ENCODE results near the gene GDF15. TPM values are rescaled to one million over a fixed set of nuclear protein-coding genes. Genes with fewer than 3 reads are reported as not detected.

Gene GDF15
- total RNA-seq, 1 experiment from 2014 or later: 425 TPM

- TF ChIP-seq FOSL1 (IDR thresholded peaks at IDR 0.05; ENCODE audit: low read depth) (no peak), EGR1 (IDR thresholded peaks at IDR 0.05; ENCODE audit: low read depth) (peak; percentile 44; the same call in 1 of the 2 replicates), YY1 (IDR thresholded peaks at IDR 0.05; ENCODE audit: extremely low read depth, insufficient replicate concordance, low read depth, low read length) (no peak), RAD21 (IDR thresholded peaks at IDR 0.05; ENCODE audit: low read depth) (no peak), SIN3A (IDR thresholded peaks at IDR 0.05; ENCODE audit: low read depth) (peak; percentile 70)
Observed at GRCh38 chr19:18340190-18340989, 45.6 kb upstream of the GDF15 start, which contains the start of gene PGPEP1 (continued).

- ATAC-seq (peak; percentile 67), DNase-seq (ENCODE audit: low read depth, low spot score) (no peak)
- POLR2A ChIA-PET: no interaction called here
- CTCF ChIA-PET: interaction anchor here (2.2 kb wide), 1 partner anchor 13 kb away, joined by 7 read pairs; no protein-coding TSS in a partner anchor
- Histone ChIP-seq H3K27me3 (ENCODE audit: insufficient read depth, low read length) (no peaks in the 10 kb centered on the region), H4K20me1 (ENCODE audit: insufficient read depth) (no peaks in the 10 kb centered on the region), H3K36me3 (ENCODE audit: control insufficient read depth in 1 of 2, insufficient read depth in 2 of 2, low read length in 2 of 2) (no peaks in the 10 kb centered on the region; a peak in 2 of 4 replicates), H3K9me3 (ENCODE audit: control insufficient read depth in 1 of 2, insufficient read depth in 1 of 2, low read depth in 1 of 2, low read length in 2 of 2) (no peaks in the 10 kb centered on the region), H3K9ac (ENCODE audit: low read length) (peak overlapping the region; percentile 62), H3K27ac (ENCODE audit: low read depth, low read length) (peak overlapping the region; percentile 67), H3K79me2 (ENCODE audit: insufficient read depth, low read length) (no peaks in the 10 kb centered on the region), H3K4me3 (replicated peaks in 1 of 2; ENCODE audit: low read depth in 1 of 2, low read length in 2 of 2) (peak overlapping the region; percentile 76 to 82), H3K4me1 (ENCODE audit: control insufficient read depth in 1 of 2, insufficient read depth in 2 of 2, low read length in 2 of 2) (peaks cover 33 to 70% of the 10 kb centered on the region in 2 experiments), H3K9me2 (ENCODE audit: insufficient read depth) (no peaks in the 10 kb centered on the region), H3K4me2 (ENCODE audit: low read length) (peak overlapping the region; percentile 97), H2AFZ (ENCODE audit: low read depth, low read length, poor library complexity, severe bottlenecking) (no peak overlapping the region)
- TSS peak; percentile 48 for BruUV-seq (replicated peaks)
- intact Hi-C loops (cut with micrococcal nuclease): loop anchor here (5.0 kb wide), 1 partner anchor 64 kb away; no protein-coding TSS in a partner anchor
- RAD21 ChIA-PET (ENCODE audit: low non-redundant PET in 1 of 2, low total read pairs in 2 of 2, uncharacterized antibody in 2 of 2, unreplicated experiment in 2 of 2): no interaction called here
- TF ChIP-seq ZFX (IDR thresholded peaks at IDR 0.05): no peak
- TF ChIP-seq MAX (IDR thresholded peaks at IDR 0.05): peak; percentile 76
- TF ChIP-seq, protein P1, sequence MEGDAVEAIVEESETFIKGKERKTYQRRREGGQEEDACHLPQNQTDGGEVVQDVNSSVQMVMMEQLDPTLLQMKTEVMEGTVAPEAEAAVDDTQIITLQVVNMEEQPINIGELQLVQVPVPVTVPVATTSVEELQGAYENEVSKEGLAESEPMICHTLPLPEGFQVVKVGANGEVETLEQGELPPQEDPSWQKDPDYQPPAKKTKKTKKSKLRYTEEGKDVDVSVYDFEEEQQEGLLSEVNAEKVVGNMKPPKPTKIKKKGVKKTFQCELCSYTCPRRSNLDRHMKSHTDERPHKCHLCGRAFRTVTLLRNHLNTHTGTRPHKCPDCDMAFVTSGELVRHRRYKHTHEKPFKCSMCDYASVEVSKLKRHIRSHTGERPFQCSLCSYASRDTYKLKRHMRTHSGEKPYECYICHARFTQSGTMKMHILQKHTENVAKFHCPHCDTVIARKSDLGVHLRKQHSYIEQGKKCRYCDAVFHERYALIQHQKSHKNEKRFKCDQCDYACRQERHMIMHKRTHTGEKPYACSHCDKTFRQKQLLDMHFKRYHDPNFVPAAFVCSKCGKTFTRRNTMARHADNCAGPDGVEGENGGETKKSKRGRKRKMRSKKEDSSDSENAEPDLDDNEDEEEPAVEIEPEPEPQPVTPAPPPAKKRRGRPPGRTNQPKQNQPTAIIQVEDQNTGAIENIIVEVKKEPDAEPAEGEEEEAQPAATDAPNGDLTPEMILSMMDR (IDR thresholded peaks at IDR 0.05 in 2 of 3, conservative IDR thresholded peaks at IDR 0.05 in 1 of 3; ENCODE audit: borderline replicate concordance in 1 of 3, insufficient read depth in 1 of 3, low read depth in 2 of 3, low read length in 2 of 3): peak in 1 of 3 experiments; percentile 10; a peak in 2 of 6 replicates
- TF ChIP-seq ELF1 (IDR thresholded peaks at IDR 0.05; ENCODE audit: borderline replicate concordance, low read depth): no peak
- TF ChIP-seq SRF (IDR thresholded peaks at IDR 0.05; ENCODE audit: low read depth): no peak
- no peak for TF ChIP-seq JUND (IDR thresholded peaks at IDR 0.05)
Observed at GRCh38 chr19:18340990-18341868, 44.7 kb upstream of the GDF15 start.

All from HCT116 (cell line).